CD4-positive, alpha-beta T cell (primary cell): ENCODE results near the gene CDC14A. TPM values are rescaled to one million over a fixed set of nuclear protein-coding genes. Genes with fewer than 3 reads are reported as not detected.

Experiments
- ATAC-seq: fragments of 200-7000 bp; cut with Tn5 transposase; one replicate; pipeline ENCODE4 v1.10.0; 2022; ENCODE audit warnings: mild to moderate bottlenecking; ENCODE audit not compliant: poor library complexity
- CTCF ChIA-PET: fragments of 350-600 bp; sonication (Branson Sonifier 250); formaldehyde crosslinking; loops from one replicate; lab custom pipeline; 2021; ENCODE audit warnings: antibody characterized with exemption, inconsistent platforms; lab: Charles Lee
- POLR2A ChIA-PET: fragments of 350-600 bp; sonication (Branson Sonifier 250); formaldehyde crosslinking; loops from one replicate; lab custom pipeline; 2021; ENCODE audit warnings: antibody characterized with exemption, inconsistent platforms; lab: Charles Lee
- DNase-seq, 14 experiments: peaks; one replicate each; pipeline ENCODE4 v3.0.0-alpha.2; 2013 to 2020; ENCODE audit warnings: mixed read lengths in 2 of 14
- H3K27ac ChIP-seq, 2 donors: one replicate each; pipeline versions ENCODE4 v1.5.1 to v1.7.0; 2013; ENCODE audit warnings: low read length in 2 of 2, low read depth in 1 of 2, mild to moderate bottlenecking in 1 of 2
- H3K27me3 ChIP-seq, 2 experiments: 1 replicate in 1 of 2; 2 replicates in 1 of 2; pipeline versions ENCODE4 v1.6.1 to v1.7.0; 2013; ENCODE audit warnings: low read length in 2 of 2, control low read depth in 1 of 2, mild to moderate bottlenecking in 1 of 2, moderate library complexity in 1 of 2; ENCODE audit not compliant: insufficient read depth in 2 of 2, control insufficient read depth in 1 of 2
- H3K36me3 ChIP-seq: one replicate; pipeline ENCODE4 v1.6.1; 2013; ENCODE audit warnings: low read length, control low read depth; ENCODE audit not compliant: insufficient read depth
- H3K4me1 ChIP-seq: one replicate; pipeline ENCODE4 v1.6.1; 2013; ENCODE audit warnings: low read length, control low read depth; ENCODE audit not compliant: insufficient read depth
- H3K4me3 ChIP-seq: one replicate; pipeline ENCODE4 v1.5.1; 2013; ENCODE audit warnings: mild to moderate bottlenecking, low read length, moderate library complexity
- H3K9me3 ChIP-seq, 2 experiments: 1 replicate in 1 of 2; 2 replicates in 1 of 2; pipeline versions ENCODE4 v1.6.1 to v1.7.0; 2013; ENCODE audit warnings: low read length in 2 of 2, mild to moderate bottlenecking in 2 of 2, control low read depth in 1 of 2, moderate library complexity in 1 of 2; ENCODE audit not compliant: control insufficient read depth in 1 of 2, insufficient read depth in 1 of 2
- H3K27ac Mint-ChIP-seq: one replicate; pipeline ENCODE4 v1.8.0; 2020; ENCODE audit warnings: mixed read lengths
- H3K27me3 Mint-ChIP-seq: one replicate; pipeline ENCODE4 v1.8.0; 2021; ENCODE audit warnings: mixed read lengths
- H3K36me3 Mint-ChIP-seq: one replicate; pipeline ENCODE4 v1.8.0; 2021; ENCODE audit warnings: low read depth, mixed read lengths
- H3K4me1 Mint-ChIP-seq: one replicate; pipeline ENCODE4 v1.8.0; 2021; ENCODE audit warnings: low read depth, mixed read lengths
- H3K4me3 Mint-ChIP-seq: one replicate; pipeline ENCODE4 v1.8.0; 2020; ENCODE audit warnings: mild to moderate bottlenecking, mixed read lengths
- H3K9me3 Mint-ChIP-seq: one replicate; pipeline ENCODE4 v1.8.0; 2020; ENCODE audit warnings: mixed read lengths
- CTCF ChIP-seq: fragments of 200-600 bp; IDR thresholded peaks from one replicate; pipeline ENCODE4 v1.8.0; 2022; ENCODE audit warnings: antibody characterized with exemption, mild to moderate bottlenecking
- intact Hi-C, 2 experiments: fragments of 100-400 bp; cut with DNase I in 1 of 2; cut with micrococcal nuclease in 1 of 2; formaldehyde crosslinking; loops; one replicate each; pipeline versions ENCODE4 v1.15.1 to v1.9.0; 2023 to 2025; cut with DNase I, micrococcal nuclease
- total RNA-seq, 174 experiments: library from RNA in 2 of 174; stranded (reverse) in 2 of 174; gene quantifications; one replicate each; pipeline ENCODE4 v1.2.3 and lab custom pipeline; 2021 to 2026

Gene CDC14A
- total RNA-seq, 2 experiments from 2014 or later, result 174 to 182 TPM

- POLR2A ChIA-PET, result interaction anchor here (0.7 to 1.5 kb wide), 2 partner anchors 9 to 25 kb away, joined by 4 to 7 read pairs; no protein-coding TSS in a partner anchor
These were observed 97.2 kb downstream of the CDC14A start for GRCh38 chr1:100449477-100449876.

GRCh38 chr1:100452641-100453040, 100.3 kb downstream of the CDC14A start:
- POLR2A ChIA-PET, result interaction anchor here (0.9 to 3.2 kb wide), 13 partner anchors 9 to 415 kb away, joined by 3 to 28 read pairs (median 3); partner anchors contain the start of genes CDC14A and RTCA
- Mint-ChIP-seq H3K4me1 (peaks cover 93% of the 10 kb centered on the region), H3K36me3 (peaks cover 91% of the 10 kb centered on the region), H3K27me3 (no peaks in the 10 kb centered on the region), H3K9me3 (peaks cover 2% of the 10 kb centered on the region), H3K27ac (peak overlapping the region; percentile 94), H3K4me3 (peak overlapping the region; percentile 70)
- no peak overlapping the region for H3K4me3 ChIP-seq
- no peak for TF ChIP-seq CTCF
- ATAC-seq (peak; percentile 88), DNase-seq (peak in 3 of 14 experiments; percentile 83 to 87 (median 86))
- peaks cover 51% of the 10 kb centered on the region for H3K4me1 ChIP-seq
- peaks cover 34% of the 10 kb centered on the region for H3K36me3 ChIP-seq
- no peaks in the 10 kb centered on the region for H3K9me3 ChIP-seq
- H3K27me3 ChIP-seq, result no peaks in the 10 kb centered on the region
- H3K27ac ChIP-seq, result peak overlapping the region; percentile 77 to 90
- intact Hi-C loops, result loop anchor here in 1 of 2 experiments (5.0 kb wide), 1 partner anchor 415 kb away; a partner anchor contains a TSS
- CTCF ChIA-PET, result interaction anchor here (1.1 to 4.9 kb wide), 3 partner anchors 11 to 100 kb away, joined by 3 to 32 read pairs (median 7); partner anchors contain the start of gene CDC14A

More at GRCh38 chr1:100449477-100449876, 97.2 kb downstream of the CDC14A start:
- Mint-ChIP-seq H3K4me1 (peaks cover 94% of the 10 kb centered on the region), H3K9me3 (peaks cover 5% of the 10 kb centered on the region), H3K27ac (peak overlapping the region; percentile 94), H3K36me3 (peaks cover 91% of the 10 kb centered on the region), H3K27me3 (no peaks in the 10 kb centered on the region), H3K4me3 (peak overlapping the region; percentile 54)
- Histone ChIP-seq H3K27me3 (no peaks in the 10 kb centered on the region), H3K4me1 (peaks cover 70% of the 10 kb centered on the region), H3K36me3 (peaks cover 31% of the 10 kb centered on the region), H3K27ac (peak overlapping the region in 1 of 2 donors; percentile 42), H3K4me3 (no peak overlapping the region), H3K9me3 (no peaks in the 10 kb centered on the region)
- DNase-seq, result peak in 1 of 14 experiments; percentile 39
- ATAC-seq, result no peak
- intact Hi-C loops, result loop anchor here in 1 of 2 experiments (5.0 to 10.0 kb wide), 2 partner anchors 95 to 788 kb away; partner anchors contain the start of genes CDC14A and S1PR1
- CTCF ChIA-PET, result no interaction called here
- no peak for TF ChIP-seq CTCF

- no peak for ATAC-seq
- TF ChIP-seq CTCF, result peak; percentile 84
- ChIA-PET POLR2A (interaction anchor here (0.6 to 6.6 kb wide), 22 partner anchors 8 to 796 kb away, joined by 3 to 44 read pairs (median 4); partner anchors contain the start of genes CDC14A, SASS6 and TRMT13), CTCF (interaction anchor here (0.6 to 7.0 kb wide), 22 partner anchors 8 to 189 kb away, joined by 3 to 40 read pairs (median 4); partner anchors contain the start of genes CDC14A and RTCA)
- Mint-ChIP-seq H3K27ac (peak overlapping the region; percentile 94), H3K4me1 (peaks cover 88% of the 10 kb centered on the region), H3K9me3 (no peaks in the 10 kb centered on the region), H3K36me3 (peaks cover 88% of the 10 kb centered on the region), H3K27me3 (no peaks in the 10 kb centered on the region), H3K4me3 (peak overlapping the region; percentile 20)
- no peaks in the 10 kb centered on the region for H3K9me3 ChIP-seq
- peaks cover 42% of the 10 kb centered on the region for H3K4me1 ChIP-seq
- no peaks in the 10 kb centered on the region for H3K27me3 ChIP-seq
- peak in 1 of 14 experiments; percentile 40 for DNase-seq
- no peak overlapping the region for H3K27ac ChIP-seq
- intact Hi-C loops, result loop anchor here (1.0 to 5.0 kb wide), 4 partner anchors 33 to 648 kb away; no protein-coding TSS in a partner anchor
- no peak overlapping the region for H3K4me3 ChIP-seq
- peaks cover 36% of the 10 kb centered on the region for H3K36me3 ChIP-seq
These were observed 103.3 kb downstream of the CDC14A start for GRCh38 chr1:100455478-100456072.
